Measurements from ENCODE around the gene CHN1. TPM values are rescaled to one million over a fixed set of nuclear protein-coding genes. Genes with fewer than 3 reads are reported as not detected.
A peak's percentile ranks its signal among the peaks of the same experiment; 100 is the strongest.

Gene CHN1
- 14.6 TPM for polyA plus RNA-seq (2013, experiment 1 of 2; ENCODE audit: insufficient read length)
- 16.9 TPM for polyA plus RNA-seq (2013, experiment 2 of 2; ENCODE audit: insufficient read length)

- peak; percentile 74 for DNase-seq
Observed at GRCh38 chr2:175004980-175005732, at the start of gene CHN1. TSS of gene CHN1 (minus strand) at chr2:175005381. CDS start at chr2:175004912, 469 bp downstream.

GRCh38 chr2:175054340-175054739 lies 49.2 kb upstream of the CHN1 start:
- no peak for DNase-seq

- DNase-seq: no peak
Observed at GRCh38 chr2:175049661-175050060, 44.5 kb upstream of the CHN1 start.

- no peak for DNase-seq
Observed at GRCh38 chr2:175048275-175048674, 43.1 kb upstream of the CHN1 start.

- no peak for DNase-seq
Observed at GRCh38 chr2:175039490-175039889, 34.3 kb upstream of the CHN1 start.

- DNase-seq: no peak
Observed at GRCh38 chr2:175039031-175039430, 33.9 kb upstream of the CHN1 start.

- DNase-seq: no peak
Observed at GRCh38 chr2:175037941-175038340, 32.8 kb upstream of the CHN1 start.

- DNase-seq: peak; percentile 33
Observed at GRCh38 chr2:175036582-175037018, 31.4 kb upstream of the CHN1 start.

GRCh38 chr2:175035806-175036205 lies 30.6 kb upstream of the CHN1 start:
- no peak for DNase-seq

GRCh38 chr2:175034716-175035115 lies 29.5 kb upstream of the CHN1 start:
- no peak for DNase-seq

- peak; percentile 32 for DNase-seq
Observed at GRCh38 chr2:175030380-175031271, 25.4 kb upstream of the CHN1 start.

GRCh38 chr2:175027755-175028154 lies 22.6 kb upstream of the CHN1 start:
- DNase-seq: no peak

- no peak for DNase-seq
Observed at GRCh38 chr2:175026385-175026784, 21.2 kb upstream of the CHN1 start.

- DNase-seq: no peak
Observed at GRCh38 chr2:175025946-175026345, 20.8 kb upstream of the CHN1 start.

GRCh38 chr2:175025233-175025632 lies 20.1 kb upstream of the CHN1 start:
- no peak for DNase-seq

- DNase-seq: no peak
Observed at GRCh38 chr2:175022923-175023322, 17.7 kb upstream of the CHN1 start.

- DNase-seq: no peak
Observed at GRCh38 chr2:175019566-175020327, 14.6 kb upstream of the CHN1 start.

- peak; percentile 15 for DNase-seq
Observed at GRCh38 chr2:175017618-175018414, 12.6 kb upstream of the CHN1 start.

- DNase-seq: no peak
Observed at GRCh38 chr2:175015340-175015739, 10.2 kb upstream of the CHN1 start.

GRCh38 chr2:175012516-175012915 lies 7.3 kb upstream of the CHN1 start:
- peak; percentile 32 for DNase-seq

GRCh38 chr2:175011505-175011904 lies 6.3 kb upstream of the CHN1 start:
- no peak for DNase-seq

- no peak for DNase-seq
Observed at GRCh38 chr2:175010848-175011254, 5.7 kb upstream of the CHN1 start.
